SJSA1 (cell line): ENCODE results near the gene CACNA1C. TPM values are rescaled to one million over a fixed set of nuclear protein-coding genes. Genes with fewer than 3 reads are reported as not detected.

Experiments
- DNase-seq, 2 experiments: peaks; one replicate each; pipeline ENCODE4 v3.0.0-alpha.2; 2015 to 2020; ENCODE audit warnings: low spot score in 2 of 2, low read depth in 1 of 2
- H3K27ac ChIP-seq: fragments of 250-450 bp; sonication (Bioruptor Pico); 2 replicates; pipeline ENCODE4 v1.5.1; 2020; ENCODE audit warnings: mild to moderate bottlenecking, moderate library complexity
- H3K27me3 ChIP-seq: fragments of 250-450 bp; sonication (Bioruptor Pico); replicated peaks from 2 replicates; pipeline ENCODE4 v1.5.1; 2020; ENCODE audit warnings: mild to moderate bottlenecking, moderate library complexity
- H3K36me3 ChIP-seq: fragments of 250-450 bp; sonication (Bioruptor Pico); 2 replicates; pipeline ENCODE4 v1.5.1; 2020; ENCODE audit warnings: mild to moderate bottlenecking
- H3K4me1 ChIP-seq: fragments of 250-450 bp; sonication (Bioruptor Pico); replicated peaks from 2 replicates; pipeline ENCODE4 v1.6.1; 2021; ENCODE audit warnings: mild to moderate bottlenecking
- H3K4me3 ChIP-seq: fragments of 250-450 bp; sonication (Bioruptor Pico); 2 replicates; pipeline ENCODE4 v1.5.1; 2020; ENCODE audit warnings: mild to moderate bottlenecking
- H3K9me3 ChIP-seq: fragments of 250-450 bp; sonication (Bioruptor Pico); replicated peaks from 2 replicates; pipeline ENCODE4 v1.5.1; 2020; ENCODE audit warnings: mild to moderate bottlenecking
- total RNA-seq: library from RNA; depleted of rRNA; stranded (reverse); fragments of >200 nt; shearing (Covaris generic); gene quantifications from 2 replicates; pipeline ENCODE4 v1.2.3, GENCODE V29; 2014

Gene CACNA1C
- total RNA-seq, 1 experiment from 2014 or later, result 6.1 TPM

GRCh38 chr12:2299206-2299605 lies 246.4 kb downstream of the CACNA1C start:
- Histone ChIP-seq H3K27ac (no peak overlapping the region), H3K4me1 (peaks cover 58% of the 10 kb centered on the region), H3K9me3 (no peaks in the 10 kb centered on the region), H3K27me3 (no peaks in the 10 kb centered on the region), H3K36me3 (no peaks in the 10 kb centered on the region), H3K4me3 (no peak overlapping the region)
- DNase-seq, result no peak

- H3K36me3 ChIP-seq, result no peaks in the 10 kb centered on the region
- no peak for DNase-seq
- no peaks in the 10 kb centered on the region for H3K9me3 ChIP-seq
- H3K27me3 ChIP-seq, result no peaks in the 10 kb centered on the region
- H3K4me1 ChIP-seq, result peaks cover 51% of the 10 kb centered on the region
- no peak overlapping the region for H3K4me3 ChIP-seq
- no peak overlapping the region for H3K27ac ChIP-seq
These were observed 247.4 kb downstream of the CACNA1C start for GRCh38 chr12:2300168-2300567.

- Histone ChIP-seq H3K27me3 (no peaks in the 10 kb centered on the region), H3K36me3 (no peaks in the 10 kb centered on the region), H3K27ac (no peak overlapping the region), H3K9me3 (no peaks in the 10 kb centered on the region), H3K4me1 (peaks cover 43% of the 10 kb centered on the region), H3K4me3 (no peak overlapping the region)
- no peak for DNase-seq
These were observed 248.1 kb downstream of the CACNA1C start for GRCh38 chr12:2300886-2301285.

- Histone ChIP-seq H3K36me3 (no peaks in the 10 kb centered on the region), H3K27ac (peak overlapping the region; percentile 57), H3K9me3 (no peaks in the 10 kb centered on the region), H3K4me1 (peaks cover 36% of the 10 kb centered on the region), H3K27me3 (no peaks in the 10 kb centered on the region), H3K4me3 (no peak overlapping the region)
- DNase-seq, result peak; percentile 73 to 74
These were observed 249.0 kb downstream of the CACNA1C start for GRCh38 chr12:2301531-2302461.

- H3K4me3 ChIP-seq, result no peak overlapping the region
- DNase-seq, result no peak
- H3K36me3 ChIP-seq, result no peaks in the 10 kb centered on the region
- H3K9me3 ChIP-seq, result no peaks in the 10 kb centered on the region
- no peaks in the 10 kb centered on the region for H3K27me3 ChIP-seq
- peaks cover 36% of the 10 kb centered on the region for H3K4me1 ChIP-seq
- H3K27ac ChIP-seq, result peak overlapping the region; percentile 57; the same call in 1 of the 2 replicates
These were observed 250.2 kb downstream of the CACNA1C start for GRCh38 chr12:2302711-2303580.

- Histone ChIP-seq H3K36me3 (no peaks in the 10 kb centered on the region), H3K9me3 (peaks cover 5% of the 10 kb centered on the region), H3K27ac (no peak overlapping the region), H3K27me3 (no peaks in the 10 kb centered on the region), H3K4me3 (no peak overlapping the region), H3K4me1 (peaks cover 28% of the 10 kb centered on the region)
- DNase-seq, result no peak
These were observed 251.4 kb downstream of the CACNA1C start for GRCh38 chr12:2304223-2304622.

- no peaks in the 10 kb centered on the region for H3K27me3 ChIP-seq
- H3K27ac ChIP-seq, result no peak overlapping the region
- no peak overlapping the region for H3K4me3 ChIP-seq
- H3K9me3 ChIP-seq, result peaks cover 5% of the 10 kb centered on the region
- no peak for DNase-seq
- no peaks in the 10 kb centered on the region for H3K36me3 ChIP-seq
- peaks cover 37% of the 10 kb centered on the region for H3K4me1 ChIP-seq
These were observed 253.2 kb downstream of the CACNA1C start for GRCh38 chr12:2306012-2306411.

GRCh38 chr12:2306735-2307134 lies 253.9 kb downstream of the CACNA1C start:
- no peak overlapping the region for H3K4me3 ChIP-seq
- peaks cover 37% of the 10 kb centered on the region for H3K4me1 ChIP-seq
- peaks cover 5% of the 10 kb centered on the region for H3K9me3 ChIP-seq

GRCh38 chr12:2307550-2307949 lies 254.8 kb downstream of the CACNA1C start:
- no peaks in the 10 kb centered on the region for H3K27me3 ChIP-seq
- no peak for DNase-seq
- peaks cover 5% of the 10 kb centered on the region for H3K9me3 ChIP-seq
- H3K4me1 ChIP-seq, result peaks cover 37% of the 10 kb centered on the region
- H3K36me3 ChIP-seq, result no peaks in the 10 kb centered on the region
- no peak overlapping the region for H3K4me3 ChIP-seq
- no peak overlapping the region for H3K27ac ChIP-seq

More at GRCh38 chr12:2306735-2307134, 253.9 kb downstream of the CACNA1C start:
- H3K36me3 ChIP-seq, result no peaks in the 10 kb centered on the region
- no peak overlapping the region for H3K27ac ChIP-seq
- no peak for DNase-seq
- H3K27me3 ChIP-seq, result no peaks in the 10 kb centered on the region

- DNase-seq, result no peak
- H3K27ac ChIP-seq, result peak overlapping the region; percentile 93
- no peaks in the 10 kb centered on the region for H3K27me3 ChIP-seq
- H3K9me3 ChIP-seq, result peaks cover 5% of the 10 kb centered on the region
- no peak overlapping the region for H3K4me3 ChIP-seq
- peaks cover 31% of the 10 kb centered on the region for H3K4me1 ChIP-seq
- no peaks in the 10 kb centered on the region for H3K36me3 ChIP-seq
These were observed 256.9 kb downstream of the CACNA1C start for GRCh38 chr12:2309647-2310046.

- Histone ChIP-seq H3K4me3 (no peak overlapping the region), H3K36me3 (no peaks in the 10 kb centered on the region), H3K27ac (peak overlapping the region; percentile 93), H3K4me1 (peaks cover 31% of the 10 kb centered on the region), H3K27me3 (no peaks in the 10 kb centered on the region), H3K9me3 (peaks cover 5% of the 10 kb centered on the region)
- DNase-seq, result peak; percentile 93 to 99
These were observed 258.4 kb downstream of the CACNA1C start for GRCh38 chr12:2311020-2311778.

GRCh38 chr12:2312175-2312574 lies 259.4 kb downstream of the CACNA1C start:
- DNase-seq, result no peak
- Histone ChIP-seq H3K4me3 (no peak overlapping the region), H3K27ac (peak overlapping the region; percentile 93), H3K27me3 (no peaks in the 10 kb centered on the region), H3K4me1 (peaks cover 31% of the 10 kb centered on the region), H3K9me3 (peaks cover 5% of the 10 kb centered on the region), H3K36me3 (no peaks in the 10 kb centered on the region)

- DNase-seq, result no peak
- H3K27ac ChIP-seq, result no peak overlapping the region
- no peak overlapping the region for H3K4me3 ChIP-seq
- peaks cover 5% of the 10 kb centered on the region for H3K9me3 ChIP-seq
- H3K27me3 ChIP-seq, result no peaks in the 10 kb centered on the region
- H3K36me3 ChIP-seq, result no peaks in the 10 kb centered on the region
- peaks cover 31% of the 10 kb centered on the region for H3K4me1 ChIP-seq
These were observed 260.0 kb downstream of the CACNA1C start for GRCh38 chr12:2312770-2313169.
